ENCODE data around the gene NDST4.

The NDST4 gene

GRCh38 chr4:114907568-114907967 lies 205.9 kb downstream of the NDST4 start:
- DNase-seq (ENCODE audit: low read depth) = no peak

- no peak for DNase-seq (ENCODE audit: low read depth)
These were observed 208.4 kb downstream of the NDST4 start for GRCh38 chr4:114905017-114905416.

GRCh38 chr4:114900934-114901333 lies 212.5 kb downstream of the NDST4 start:
- no peak for DNase-seq (ENCODE audit: low read depth)

- DNase-seq (ENCODE audit: low read depth) = no peak
These were observed 222.6 kb downstream of the NDST4 start for GRCh38 chr4:114890773-114891172.

GRCh38 chr4:114886761-114887160 lies 226.7 kb downstream of the NDST4 start:
- DNase-seq (ENCODE audit: low read depth) = no peak

- DNase-seq (ENCODE audit: low read depth) = no peak
These were observed 229.8 kb downstream of the NDST4 start for GRCh38 chr4:114883641-114884040.

GRCh38 chr4:114879916-114880669 lies 233.3 kb downstream of the NDST4 start:
- no peak for DNase-seq (ENCODE audit: low read depth)

- DNase-seq (ENCODE audit: low read depth) = no peak
These were observed 237.8 kb downstream of the NDST4 start for GRCh38 chr4:114875630-114876029.

- DNase-seq (ENCODE audit: low read depth) = no peak
These were observed 239.1 kb downstream of the NDST4 start for GRCh38 chr4:114874321-114874720.

- DNase-seq (ENCODE audit: low read depth) = no peak
These were observed 242.4 kb downstream of the NDST4 start for GRCh38 chr4:114870987-114871386.

GRCh38 chr4:114866901-114867670 lies 246.3 kb downstream of the NDST4 start:
- DNase-seq (ENCODE audit: low read depth) = no peak

GRCh38 chr4:114864060-114864459 lies 249.4 kb downstream of the NDST4 start:
- no peak for DNase-seq (ENCODE audit: low read depth)

GRCh38 chr4:114860786-114861185 lies 252.6 kb downstream of the NDST4 start:
- no peak for DNase-seq (ENCODE audit: low read depth)

- DNase-seq (ENCODE audit: low read depth) = no peak
These were observed 255.6 kb downstream of the NDST4 start for GRCh38 chr4:114857831-114858230.

GRCh38 chr4:114839986-114840385 lies 273.4 kb downstream of the NDST4 start:
- DNase-seq (ENCODE audit: low read depth) = no peak

GRCh38 chr4:114830628-114831027 lies 282.8 kb downstream of the NDST4 start:
- DNase-seq (ENCODE audit: low read depth) = no peak

GRCh38 chr4:114827651-114828050 lies 285.8 kb downstream of the NDST4 start:
- no peak for DNase-seq (ENCODE audit: low read depth)

- no peak for DNase-seq (ENCODE audit: low read depth)
These were observed 297.7 kb downstream of the NDST4 start for GRCh38 chr4:114815760-114816159.

GRCh38 chr4:114813961-114814360 lies 299.5 kb downstream of the NDST4 start:
- no peak for DNase-seq (ENCODE audit: low read depth)

GRCh38 chr4:114811564-114812301 lies 301.7 kb downstream of the NDST4 start:
- no peak for DNase-seq (ENCODE audit: low read depth)

GRCh38 chr4:114807759-114808404 lies 305.5 kb downstream of the NDST4 start:
- no peak for DNase-seq (ENCODE audit: low read depth)

GRCh38 chr4:114807357-114807756 lies 306.1 kb downstream of the NDST4 start:
- no peak for DNase-seq (ENCODE audit: low read depth)

Data from T-helper 22 cell (primary cell).